Keratinocyte (primary cell): ENCODE data around the gene CCDC24. TPM values are rescaled to one million over a fixed set of nuclear protein-coding genes. Genes with fewer than 3 reads are reported as not detected.

Experiments used
- DNase-seq: peaks from one replicate; pipeline ENCODE4 v3.0.0-alpha.2; 2011; ENCODE audit warnings: low read depth, missing footprints, low spot score
- FAIRE-seq: peaks from 2 replicates; lab custom pipeline; 2011; peaks lifted over from hg19 to GRCh38; lab: Jason Lieb, UNC
- H2AFZ ChIP-seq: 2 replicates; pipeline ENCODE4 v1.6.0; 2012; ENCODE audit warnings: low read length, control low read depth, inconsistent platforms; ENCODE audit not compliant: control insufficient read depth
- H3K27ac ChIP-seq: 2 replicates; pipeline ENCODE4 v1.5.1; 2011; ENCODE audit warnings: low read length; ENCODE audit not compliant: control insufficient read depth, insufficient read depth
- H3K27me3 ChIP-seq: 3 replicates; pipeline ENCODE4 v1.6.0; 2011; ENCODE audit warnings: low read length; ENCODE audit not compliant: control insufficient read depth, insufficient read depth; ENCODE audit errors: extremely low read depth
- H3K36me3 ChIP-seq, 2 experiments: 2 replicates in 1 of 2; 3 replicates in 1 of 2; pipeline ENCODE4 v1.5.1; 2011; ENCODE audit warnings: low read length in 2 of 2, mild to moderate bottlenecking in 1 of 2; ENCODE audit not compliant: control insufficient read depth in 2 of 2, insufficient read depth in 2 of 2; ENCODE audit errors: extremely low read depth in 1 of 2
- H3K4me1 ChIP-seq: 3 replicates; pipeline ENCODE4 v1.5.1; 2011; ENCODE audit warnings: low read length; ENCODE audit not compliant: control insufficient read depth, insufficient read depth; ENCODE audit errors: extremely low read depth
- H3K4me2 ChIP-seq: 3 replicates; pipeline ENCODE4 v1.6.0; 2011; ENCODE audit warnings: low read depth, low read length; ENCODE audit not compliant: control insufficient read depth, insufficient read depth; ENCODE audit errors: extremely low read depth
- H3K4me3 ChIP-seq, 3 experiments: fragments of 200-600 bp in 1 of 3; sonication (generic) in 1 of 3; 2 replicates in 2 of 3; 3 replicates in 1 of 3; pipeline ENCODE4 v1.5.1; 2011 to 2016; ENCODE audit warnings: low read length in 3 of 3, mild to moderate bottlenecking in 3 of 3, control low read depth in 2 of 3, inconsistent platforms in 1 of 3, low read depth in 1 of 3, mixed read lengths in 1 of 3, mixed run types in 1 of 3, moderate library complexity in 1 of 3; ENCODE audit not compliant: control insufficient read depth in 2 of 3, insufficient read depth in 2 of 3; ENCODE audit errors: extremely low read depth in 1 of 3
- H3K79me2 ChIP-seq: 2 replicates; pipeline ENCODE4 v1.6.0; 2012; ENCODE audit warnings: low read length; ENCODE audit not compliant: control insufficient read depth, insufficient read depth
- H3K9ac ChIP-seq: 3 replicates; pipeline ENCODE4 v1.6.0; 2011; ENCODE audit warnings: low read length; ENCODE audit not compliant: control insufficient read depth, insufficient read depth; ENCODE audit errors: extremely low read depth
- H3K9me1 ChIP-seq: 3 replicates; pipeline ENCODE4 v1.6.0; 2011; ENCODE audit warnings: low read length; ENCODE audit not compliant: control insufficient read depth, insufficient read depth; ENCODE audit errors: extremely low read depth
- H3K9me3 ChIP-seq: 2 replicates; pipeline ENCODE4 v1.5.1; 2012; ENCODE audit warnings: low read depth, low read length; ENCODE audit not compliant: control insufficient read depth
- H4K20me1 ChIP-seq: 3 replicates; pipeline ENCODE4 v1.6.0; 2011; ENCODE audit warnings: low read length; ENCODE audit not compliant: control insufficient read depth, insufficient read depth; ENCODE audit errors: extremely low read depth
- CTCF ChIP-seq, 3 experiments: IDR thresholded peaks in 1 of 3; conservative IDR thresholded peaks in 1 of 3; optimal IDR thresholded peaks in 1 of 3; 2 replicates in 2 of 3; 3 replicates in 1 of 3; pipeline versions ENCODE3 to v1.5.1; 2011; ENCODE audit warnings: low read length in 3 of 3, mild to moderate bottlenecking in 3 of 3, moderate library complexity in 2 of 3, control low read depth in 1 of 3, inconsistent platforms in 1 of 3; ENCODE audit not compliant: insufficient read depth in 2 of 3; ENCODE audit errors: extremely low read depth in 1 of 3
- EZH2 ChIP-seq: IDR thresholded peaks from one replicate; pipeline ENCODE4 v1.6.1; 2012; ENCODE audit warnings: inconsistent platforms, mild to moderate bottlenecking, low read length, moderate library complexity
- dilution Hi-C: fragments of 300-500 bp; cut with MboI; formaldehyde crosslinking; loops from one replicate; pipeline ENCODE4 v1.7.0; 2020; ENCODE audit warnings: low sequenced_read_pairs; ENCODE audit not compliant: extremely low pct_ligation_motif_present
- polyA plus RNA-seq, 5 experiments: library from polyadenylated mRNA; depleted of rRNA in 3 of 5; stranded (reverse) in 3 of 5; stranded (forward) in 1 of 5; unstranded in 1 of 5; fragments of >200 nt; gene quantifications; 1 replicate in 1 of 5; 2 replicates in 3 of 5; 3 replicates in 1 of 5; pipeline versions ENCODE4 v1.2.1 to v1.2.3, GENCODE V29; 2011 to 2012; ENCODE audit warnings: missing spikeins in 2 of 5, low read depth in 1 of 5, low replicate concordance in 1 of 5

Gene CCDC24
- polyA plus RNA-seq, 1 donor (not counting 4 experiments of a cell fraction or from before 2014, with no cell fraction given) = 5.2 TPM

- no peak for TF ChIP-seq CTCF (optimal IDR thresholded peaks at IDR 0.05 in 1 of 3, IDR thresholded peaks at IDR 0.05 in 1 of 3, conservative IDR thresholded peaks at IDR 0.05 in 1 of 3; ENCODE audit: extremely low read depth in 1 of 3, insufficient read depth in 2 of 3, low read length in 3 of 3)
- no peak for TF ChIP-seq EZH2
- FAIRE-seq (no peak), DNase-seq (no peak)
- dilution Hi-C loops = no loop called here
- Histone ChIP-seq H3K9me1 (no peaks in the 10 kb centered on the region), H3K79me2 (no peaks in the 10 kb centered on the region), H3K27me3 (no peaks in the 10 kb centered on the region), H2AFZ (no peak overlapping the region), H3K9me3 (no peaks in the 10 kb centered on the region), H3K4me1 (peaks cover 15% of the 10 kb centered on the region), H3K27ac (no peak overlapping the region), H3K36me3 (peaks cover 2 to 3% of the 10 kb centered on the region in 2 experiments), H4K20me1 (no peaks in the 10 kb centered on the region), H3K4me3 (no peak overlapping the region), H3K4me2 (no peak overlapping the region), H3K9ac (no peak overlapping the region)
Measured at GRCh38 chr1:43996733-43997115, 5.3 kb downstream of the CCDC24 start.

DNA sequence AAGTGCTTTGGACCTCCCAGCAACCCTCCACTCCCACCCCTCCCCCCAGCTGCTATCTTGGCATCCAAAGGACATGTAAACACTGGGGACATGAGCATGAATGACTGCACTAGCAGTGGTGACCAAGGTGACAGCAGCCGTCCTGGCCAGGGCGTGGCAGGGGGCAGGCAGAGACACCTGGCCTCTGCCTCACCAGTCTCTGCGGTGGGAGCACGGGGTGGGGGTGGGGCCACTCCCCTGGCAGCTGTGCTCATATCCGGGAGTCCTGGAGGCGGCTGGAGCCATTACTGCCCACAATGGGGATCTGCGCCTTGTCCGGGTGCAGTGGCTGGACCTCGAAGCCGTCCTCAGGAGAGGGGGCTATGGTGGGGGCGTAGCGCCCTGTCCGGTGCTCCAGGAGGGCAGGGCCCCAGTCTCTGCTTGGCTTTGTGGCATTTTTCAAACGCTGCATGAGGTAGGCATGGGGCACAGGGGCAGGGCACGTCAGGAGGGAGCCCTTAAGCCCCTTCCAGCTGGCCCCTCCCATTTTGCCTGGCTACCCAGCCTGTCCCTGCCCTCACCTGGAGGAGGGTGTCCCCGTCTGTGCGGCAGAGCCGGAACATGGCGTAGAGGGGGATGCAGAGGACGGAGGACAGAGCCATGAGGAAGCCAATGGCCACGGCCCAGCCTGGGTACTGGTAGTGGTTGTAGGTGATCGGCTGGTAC, 6.0 kb downstream of the CCDC24 start:
- Histone ChIP-seq H3K9me3 (no peaks in the 10 kb centered on the region), H3K4me1 (peaks cover 9% of the 10 kb centered on the region), H3K27ac (no peak overlapping the region), H3K36me3 (peaks cover 2 to 3% of the 10 kb centered on the region in 2 experiments), H2AFZ (no peak overlapping the region), H3K79me2 (no peaks in the 10 kb centered on the region), H4K20me1 (no peaks in the 10 kb centered on the region), H3K9me1 (no peaks in the 10 kb centered on the region), H3K4me2 (no peak overlapping the region), H3K4me3 (no peak overlapping the region), H3K9ac (no peak overlapping the region), H3K27me3 (no peaks in the 10 kb centered on the region)
- dilution Hi-C loops = no loop called here
- FAIRE-seq = no peak
- no peak for DNase-seq
- TF ChIP-seq CTCF (optimal IDR thresholded peaks at IDR 0.05 in 1 of 3, IDR thresholded peaks at IDR 0.05 in 1 of 3, conservative IDR thresholded peaks at IDR 0.05 in 1 of 3; ENCODE audit: extremely low read depth in 1 of 3, insufficient read depth in 2 of 3, low read length in 3 of 3) (no peak), EZH2 (no peak)
